ENCODE measurements around the gene PLA2G4D. TPM values are rescaled to one million over a fixed set of nuclear protein-coding genes. Genes with fewer than 3 reads are reported as not detected.

Gene PLA2G4D, protein sequence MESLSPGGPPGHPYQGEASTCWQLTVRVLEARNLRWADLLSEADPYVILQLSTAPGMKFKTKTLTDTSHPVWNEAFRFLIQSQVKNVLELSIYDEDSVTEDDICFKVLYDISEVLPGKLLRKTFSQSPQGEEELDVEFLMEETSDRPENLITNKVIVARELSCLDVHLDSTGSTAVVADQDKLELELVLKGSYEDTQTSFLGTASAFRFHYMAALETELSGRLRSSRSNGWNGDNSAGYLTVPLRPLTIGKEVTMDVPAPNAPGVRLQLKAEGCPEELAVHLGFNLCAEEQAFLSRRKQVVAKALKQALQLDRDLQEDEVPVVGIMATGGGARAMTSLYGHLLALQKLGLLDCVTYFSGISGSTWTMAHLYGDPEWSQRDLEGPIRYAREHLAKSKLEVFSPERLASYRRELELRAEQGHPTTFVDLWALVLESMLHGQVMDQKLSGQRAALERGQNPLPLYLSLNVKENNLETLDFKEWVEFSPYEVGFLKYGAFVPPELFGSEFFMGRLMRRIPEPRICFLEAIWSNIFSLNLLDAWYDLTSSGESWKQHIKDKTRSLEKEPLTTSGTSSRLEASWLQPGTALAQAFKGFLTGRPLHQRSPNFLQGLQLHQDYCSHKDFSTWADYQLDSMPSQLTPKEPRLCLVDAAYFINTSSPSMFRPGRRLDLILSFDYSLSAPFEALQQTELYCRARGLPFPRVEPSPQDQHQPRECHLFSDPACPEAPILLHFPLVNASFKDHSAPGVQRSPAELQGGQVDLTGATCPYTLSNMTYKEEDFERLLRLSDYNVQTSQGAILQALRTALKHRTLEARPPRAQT
- total RNA-seq (1 to 10 TPM in 2 of 5 donors, not detected in 3; 1.2 to 2.9 TPM), polyA plus RNA-seq (1 to 10 TPM in 1 of 3 donors, under 1 TPM in 1, not detected in 1; 0.18 to 3.2 TPM)
- long read RNA-seq, donor 1 = 0 reads
- long read RNA-seq, donor 2 = 0 reads
- long read RNA-seq, donor 3 = 0 reads
- long read RNA-seq, donor 4 = 0 reads
- long read RNA-seq, donor 5 = 0 reads
- long read RNA-seq, donor 6 = 0 reads
- long read RNA-seq, donor 7 = 0 reads
- long read RNA-seq, donor 8 = 0 reads
- long read RNA-seq, donor 9 = 0 reads
- long read RNA-seq, donor 10 = 0 reads

DNA sequence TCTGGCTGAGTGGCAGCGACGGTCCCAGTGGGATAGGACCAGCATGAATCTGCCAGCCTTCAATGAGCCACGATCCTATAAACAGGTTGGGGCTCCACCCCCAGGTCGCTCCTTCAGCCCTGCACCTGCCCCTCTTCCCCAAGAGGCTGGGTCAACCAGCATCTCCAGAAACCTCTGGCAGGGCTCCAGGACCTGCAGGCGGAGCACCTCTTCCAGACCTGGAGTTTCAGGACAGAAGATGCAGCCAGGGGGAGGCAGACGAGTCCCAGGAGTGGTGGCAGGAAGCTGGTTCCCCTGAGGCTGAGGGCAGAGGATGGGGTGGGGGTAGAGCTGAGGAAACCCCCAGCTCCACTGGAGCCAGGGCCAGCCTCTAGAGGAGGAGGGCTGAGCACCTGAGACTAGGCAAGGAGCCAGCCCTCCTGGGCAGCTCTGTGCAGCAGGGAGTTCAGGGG, at the start of gene PLA2G4D:
Gene PLA2G4D (minus strand): TSS at position 51 of the 452 bp plus-strand sequence. CDS start 103 bp downstream, outside the sequence.
- 60 to 72% (median 63%) methylated on average over 6 of the region's 6 CpGs for WGBS, 5 donors
- TF ChIP-seq POLR2AphosphoS5 (IDR thresholded peaks at IDR 0.05) = no peak
- Histone ChIP-seq H3K4me1 (peaks cover 2 to 19% (median 17%) of the 10 kb centered on the region in 4 donors), H3K36me3 (no peaks in the 10 kb centered on the region), H3K4me3 (no peak within 1 kb of the TSS), H3K9me3 (no peaks in the 10 kb centered on the region), H3K27ac (no peak within 1 kb of the TSS), H3K27me3 (peaks cover 0 to 4% (median 0%) of the 10 kb centered on the region in 3 donors)
- intact Hi-C loops (cut with DNase I; ENCODE audit: low total_unique reads) = no loop called here
- peak in 1 of 2 donors; percentile 27 for DNase-seq

DNA sequence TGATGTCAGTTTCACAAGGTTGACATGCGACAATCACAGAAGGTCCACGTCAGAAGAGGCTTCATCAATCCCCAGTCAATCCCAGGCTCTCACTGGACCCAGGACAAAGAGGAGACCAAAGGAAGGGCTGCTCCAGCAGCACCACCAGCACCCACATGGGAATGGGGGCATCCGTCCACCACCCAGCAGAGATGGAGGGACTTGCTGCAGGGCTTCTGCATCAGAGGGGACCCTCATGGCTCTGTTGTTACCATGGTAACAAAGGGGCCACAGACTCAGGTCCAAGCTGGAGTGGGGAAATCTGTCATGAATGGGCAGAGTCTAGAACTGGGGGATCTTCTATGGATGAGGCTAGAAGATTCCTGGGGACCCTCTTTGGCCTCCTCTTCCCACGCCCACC, 49.0 kb upstream of the PLA2G4D start:
- no peak overlapping the region for H3K4me3 ChIP-seq
- no peaks in the 10 kb centered on the region for H3K4me1 ChIP-seq
- H3K27ac ChIP-seq = no peak overlapping the region
- TF ChIP-seq POLR2AphosphoS5 (IDR thresholded peaks at IDR 0.05) (no peak), POLR2A (IDR thresholded peaks at IDR 0.05) (no peak), EP300 (IDR thresholded peaks at IDR 0.05) (no peak)
- TF ChIP-seq, protein P1, sequence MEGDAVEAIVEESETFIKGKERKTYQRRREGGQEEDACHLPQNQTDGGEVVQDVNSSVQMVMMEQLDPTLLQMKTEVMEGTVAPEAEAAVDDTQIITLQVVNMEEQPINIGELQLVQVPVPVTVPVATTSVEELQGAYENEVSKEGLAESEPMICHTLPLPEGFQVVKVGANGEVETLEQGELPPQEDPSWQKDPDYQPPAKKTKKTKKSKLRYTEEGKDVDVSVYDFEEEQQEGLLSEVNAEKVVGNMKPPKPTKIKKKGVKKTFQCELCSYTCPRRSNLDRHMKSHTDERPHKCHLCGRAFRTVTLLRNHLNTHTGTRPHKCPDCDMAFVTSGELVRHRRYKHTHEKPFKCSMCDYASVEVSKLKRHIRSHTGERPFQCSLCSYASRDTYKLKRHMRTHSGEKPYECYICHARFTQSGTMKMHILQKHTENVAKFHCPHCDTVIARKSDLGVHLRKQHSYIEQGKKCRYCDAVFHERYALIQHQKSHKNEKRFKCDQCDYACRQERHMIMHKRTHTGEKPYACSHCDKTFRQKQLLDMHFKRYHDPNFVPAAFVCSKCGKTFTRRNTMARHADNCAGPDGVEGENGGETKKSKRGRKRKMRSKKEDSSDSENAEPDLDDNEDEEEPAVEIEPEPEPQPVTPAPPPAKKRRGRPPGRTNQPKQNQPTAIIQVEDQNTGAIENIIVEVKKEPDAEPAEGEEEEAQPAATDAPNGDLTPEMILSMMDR (IDR thresholded peaks at IDR 0.05) = no peak
- no peak for DNase-seq
- no peaks in the 10 kb centered on the region for H3K27me3 ChIP-seq
- 87 to 93% (median 91%) methylated on average over 4 of the region's 4 CpGs for WGBS, 5 donors
- no peaks in the 10 kb centered on the region for H3K9me3 ChIP-seq
- intact Hi-C loops (cut with DNase I; ENCODE audit: low total_unique reads) = no loop called here
- H3K36me3 ChIP-seq = no peaks in the 10 kb centered on the region

DNA sequence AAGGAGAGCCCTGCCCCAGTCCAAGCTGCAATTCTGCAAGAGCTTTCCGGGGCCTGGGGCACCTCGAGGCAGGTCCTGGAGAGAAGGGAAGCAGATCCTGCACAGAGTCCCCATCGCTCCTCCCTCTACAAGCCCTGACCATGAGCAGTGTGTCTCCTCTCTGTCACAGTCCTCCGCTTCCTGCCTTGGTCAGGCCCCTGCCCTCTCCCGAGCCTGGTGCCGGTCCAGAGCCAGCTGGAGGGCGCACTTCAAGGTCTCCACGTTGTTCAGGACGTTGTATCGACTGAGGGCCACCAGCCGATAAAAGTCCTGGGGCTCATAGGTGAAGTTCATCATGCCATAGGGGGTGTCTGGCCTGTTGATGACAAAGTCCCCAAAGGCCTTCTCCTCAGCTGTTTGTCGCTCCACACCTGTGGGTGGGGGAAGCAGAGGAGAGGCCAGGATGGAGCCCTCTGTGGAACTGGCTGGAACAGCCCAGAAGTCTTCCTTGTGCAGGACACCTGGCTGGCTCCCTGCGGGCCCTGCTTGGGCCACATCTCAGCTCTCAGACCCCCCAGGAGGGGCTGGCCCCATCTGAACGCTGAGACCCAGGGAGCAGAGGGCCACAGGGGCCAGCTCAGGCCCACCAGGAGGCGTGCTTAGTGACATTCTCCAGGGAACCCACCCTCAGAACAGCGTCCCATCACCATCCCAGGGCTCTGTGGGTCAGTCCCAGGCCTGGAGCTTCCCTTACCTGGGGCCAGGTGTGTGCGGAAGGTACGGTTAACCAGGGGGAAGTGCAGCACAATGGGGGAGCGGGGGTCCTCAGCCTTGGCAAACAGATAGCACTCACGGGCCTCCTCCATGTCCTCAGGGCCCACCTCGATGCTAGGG, 47.7 kb upstream of the PLA2G4D start:
- Histone ChIP-seq H3K27ac (no peak overlapping the region), H3K27me3 (no peaks in the 10 kb centered on the region)
- WGBS, 5 donors = 83 to 89% (median 87%) methylated on average over 13 to 21 of the region's 21 CpGs

DNA sequence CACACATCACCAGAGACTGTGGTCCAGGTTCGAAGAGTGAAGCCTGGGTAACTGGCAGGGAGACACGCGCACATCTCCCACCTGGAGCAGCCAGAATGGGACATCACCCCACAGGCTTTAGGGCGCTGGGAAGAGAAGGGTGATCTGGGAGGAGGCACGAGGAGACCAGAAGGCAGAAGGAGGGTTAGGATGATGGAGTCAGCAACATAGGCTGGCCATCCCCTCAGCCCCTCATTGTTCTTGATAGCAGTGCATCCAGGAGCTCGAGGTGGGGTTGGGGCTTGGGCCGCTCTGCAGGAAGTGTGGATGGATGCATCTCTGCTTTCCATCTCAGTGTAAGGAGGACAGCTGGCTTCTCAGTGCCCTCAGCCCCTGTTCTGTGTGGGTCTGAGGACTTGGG, 46.9 kb upstream of the PLA2G4D start:
- Histone ChIP-seq H3K4me3 (no peak overlapping the region), H3K4me1 (no peaks in the 10 kb centered on the region), H3K9me3 (no peaks in the 10 kb centered on the region), H3K36me3 (no peaks in the 10 kb centered on the region), H3K27me3 (no peaks in the 10 kb centered on the region), H3K27ac (no peak overlapping the region)
- TF ChIP-seq POLR2A (IDR thresholded peaks at IDR 0.05) (no peak), POLR2AphosphoS5 (IDR thresholded peaks at IDR 0.05) (no peak), EP300 (IDR thresholded peaks at IDR 0.05) (no peak)
- TF ChIP-seq, protein P1 (IDR thresholded peaks at IDR 0.05) = no peak
- DNase-seq = no peak
- intact Hi-C loops (cut with DNase I; ENCODE audit: low total_unique reads) = no loop called here
- 90 to 93% (median 92%) methylated on average over 7 of the region's 7 CpGs for WGBS, 5 donors

More for the DNA sequence above, 47.7 kb upstream of the PLA2G4D start:
- no peaks in the 10 kb centered on the region for H3K9me3 ChIP-seq
- TF ChIP-seq POLR2AphosphoS5 (IDR thresholded peaks at IDR 0.05) = no peak
- TF ChIP-seq EP300 (IDR thresholded peaks at IDR 0.05) = no peak
- TF ChIP-seq, protein P1 (IDR thresholded peaks at IDR 0.05) = no peak
- no peak for TF ChIP-seq POLR2A (IDR thresholded peaks at IDR 0.05)
- no peaks in the 10 kb centered on the region for H3K36me3 ChIP-seq
- intact Hi-C loops (cut with DNase I; ENCODE audit: low total_unique reads) = no loop called here
- H3K4me3 ChIP-seq = no peak overlapping the region
- no peaks in the 10 kb centered on the region for H3K4me1 ChIP-seq
- DNase-seq = no peak
